Measurements from ENCODE around the gene EBI3. TPM values are rescaled to one million over a fixed set of nuclear protein-coding genes. Genes with fewer than 3 reads are reported as not detected.

The EBI3 gene
- total RNA-seq, 4 donors from 2014 or later, result 0.27 to 5.0 (median 0.44) TPM

DNA sequence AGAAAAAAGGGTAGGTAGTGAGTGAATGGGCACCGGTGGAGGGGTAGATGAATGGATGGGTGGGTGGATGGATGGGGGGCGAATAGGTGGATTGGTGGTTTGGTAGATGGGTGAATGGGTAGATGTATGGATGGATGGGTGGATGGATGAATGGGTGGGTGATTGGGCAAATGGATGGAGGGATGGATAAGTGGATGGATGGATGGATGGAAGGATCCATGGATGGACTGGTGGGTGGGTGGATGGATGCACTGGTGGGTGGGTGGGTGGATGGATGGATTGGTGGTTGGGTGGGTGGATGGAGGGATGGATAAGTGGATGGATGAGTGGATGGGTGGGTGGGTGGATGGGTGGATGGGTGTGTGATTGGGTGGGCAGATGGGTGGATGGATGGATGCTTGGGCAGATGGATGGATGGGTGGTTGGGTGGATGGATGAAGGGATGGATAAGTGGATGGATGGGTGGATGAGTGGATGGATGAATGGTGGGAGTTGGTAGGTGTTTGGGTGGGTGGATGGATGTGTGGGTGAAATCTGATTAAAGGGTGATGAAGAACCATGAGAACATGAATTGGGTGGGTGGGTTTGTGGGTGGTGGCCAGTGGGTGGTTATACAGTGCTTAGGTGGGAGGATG is 44.5 kb upstream of the EBI3 start:
- Histone ChIP-seq H3K36me3 (peaks cover 0 to 8% (median 0%) of the 10 kb centered on the region in 3 donors), H3K4me1 (peaks cover 21 to 38% (median 24%) of the 10 kb centered on the region in 3 donors), H3K27me3 (peaks cover 0 to 18% (median 0%) of the 10 kb centered on the region in 4 donors), H3K27ac (no peak overlapping the region), H3K4me3 (no peak overlapping the region), H3K9me3 (no peaks in the 10 kb centered on the region)
- WGBS, 2 donors, result 88 to 100% methylated on average over 2 of the region's 2 CpGs
- intact Hi-C loops (cut with DNase I), result no loop called here
- DNase-seq, result no peak
- TF ChIP-seq POLR2A (IDR thresholded peaks at IDR 0.05) (no peak), CTCF (IDR thresholded peaks at IDR 0.05) (no peak)

DNA sequence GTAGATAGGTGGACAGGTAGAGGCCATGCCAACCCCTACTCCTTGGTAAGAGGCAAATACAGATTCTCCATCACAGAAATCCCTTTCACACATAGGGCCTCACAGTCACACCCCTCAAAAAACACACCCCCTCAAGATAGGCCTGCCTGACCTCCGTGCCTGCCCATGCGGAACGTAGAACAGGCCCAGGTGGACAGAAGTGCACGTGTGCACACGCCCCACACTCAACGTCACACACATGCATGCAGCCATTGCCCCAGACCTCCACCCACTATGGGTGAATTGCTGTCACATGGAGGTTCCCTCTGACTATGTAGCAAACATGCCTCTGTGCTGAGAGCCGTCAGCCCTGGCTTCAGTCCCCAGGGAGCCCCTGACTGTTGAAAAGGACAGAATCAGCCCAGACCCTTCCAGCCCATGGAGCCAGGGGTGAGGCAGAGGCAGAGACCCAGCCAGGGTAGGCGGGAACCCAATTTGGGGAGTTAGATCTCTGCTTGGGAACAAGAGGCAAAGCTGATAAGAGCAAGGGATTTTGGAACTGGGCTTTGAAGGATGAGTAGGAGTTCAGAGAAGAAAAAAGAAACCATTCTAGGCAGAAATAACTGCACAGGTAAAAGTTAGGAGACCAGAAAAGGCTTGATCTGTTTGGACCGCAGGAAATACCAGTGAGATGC is 43.8 kb upstream of the EBI3 start:
- H3K4me3 ChIP-seq, result no peak overlapping the region
- DNase-seq, result no peak
- 62 to 83% methylated on average over 5 to 7 of the region's 9 CpGs for WGBS, 2 donors
- H3K9me3 ChIP-seq, result no peaks in the 10 kb centered on the region
- H3K4me1 ChIP-seq, result peaks cover 20 to 33% (median 22%) of the 10 kb centered on the region in 3 donors
- peaks cover 0 to 3% (median 0%) of the 10 kb centered on the region in 3 donors for H3K36me3 ChIP-seq
- no peak for TF ChIP-seq CTCF (IDR thresholded peaks at IDR 0.05)
- TF ChIP-seq POLR2A (IDR thresholded peaks at IDR 0.05), result no peak
- H3K27me3 ChIP-seq, result peaks cover 0 to 24% (median 0%) of the 10 kb centered on the region in 4 donors
- H3K27ac ChIP-seq, result no peak overlapping the region
- intact Hi-C loops (cut with DNase I), result no loop called here

GRCh38 chr19:4186087-4186993 is 43.0 kb upstream of the EBI3 start:
- DNase-seq, result no peak
- H3K27ac ChIP-seq, result no peak overlapping the region

DNA sequence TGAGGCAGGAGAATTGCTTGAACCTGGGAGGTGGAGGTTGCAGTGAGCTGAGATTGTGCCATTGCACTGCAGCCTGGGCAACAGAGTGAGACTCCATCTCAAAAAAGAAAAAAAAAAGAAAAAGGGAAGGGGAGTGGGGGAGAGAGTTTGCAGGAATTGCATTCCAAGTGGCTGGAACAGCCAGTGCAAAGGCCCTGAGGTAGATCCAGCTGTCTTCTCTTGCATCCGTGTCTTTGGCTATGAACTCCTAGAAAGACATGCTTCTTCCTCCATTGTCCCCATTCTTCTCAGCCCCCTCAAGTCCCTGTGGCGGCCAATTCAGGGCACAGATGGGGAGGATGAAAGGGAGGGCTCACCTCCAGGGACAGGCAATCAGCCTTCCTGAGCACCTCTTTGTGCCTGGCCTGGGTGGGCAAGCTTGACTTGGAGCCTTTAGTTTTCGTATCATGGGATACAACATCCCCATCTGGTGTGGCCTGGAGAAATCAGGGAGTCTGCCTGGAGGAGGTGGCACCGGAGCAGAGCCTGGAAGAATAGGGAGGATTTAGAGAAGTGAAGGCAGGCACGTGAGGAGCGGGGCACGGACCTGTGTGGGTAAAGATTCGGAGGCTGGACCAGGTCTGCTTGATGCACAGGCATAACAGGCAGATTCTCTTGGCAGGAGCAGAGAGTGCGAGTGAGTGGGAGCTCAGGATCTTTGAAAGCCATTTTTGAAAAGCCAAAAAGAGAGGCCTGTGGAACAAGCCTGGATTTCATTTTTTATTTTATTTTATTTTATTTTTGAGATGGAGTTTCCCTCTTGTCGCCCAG is 41.8 kb upstream of the EBI3 start:
- 87 to 95% methylated on average over 9 of the region's 10 CpGs for WGBS, 2 donors
- TF ChIP-seq POLR2A (IDR thresholded peaks at IDR 0.05) (no peak), CTCF (IDR thresholded peaks at IDR 0.05) (no peak)
- H3K4me3 ChIP-seq, result no peak overlapping the region

More at GRCh38 chr19:4186087-4186993, 43.0 kb upstream of the EBI3 start:
- WGBS, 2 donors, result 27 to 32% methylated on average over 18 to 19 of the region's 22 CpGs
- Histone ChIP-seq H3K4me1 (peaks cover 12 to 26% (median 14%) of the 10 kb centered on the region in 3 donors), H3K36me3 (no peaks in the 10 kb centered on the region), H3K4me3 (no peak overlapping the region), H3K27me3 (peaks cover 0 to 29% (median 0%) of the 10 kb centered on the region in 4 donors), H3K9me3 (no peaks in the 10 kb centered on the region)
- no peak for TF ChIP-seq POLR2A (IDR thresholded peaks at IDR 0.05)
- peak; percentile 28 to 75 (median 66) for TF ChIP-seq CTCF (IDR thresholded peaks at IDR 0.05)
- intact Hi-C loops (cut with DNase I), result no loop called here

More for the DNA sequence above, 41.8 kb upstream of the EBI3 start:
- Histone ChIP-seq H3K4me1 (peaks cover 7 to 17% (median 8%) of the 10 kb centered on the region in 3 donors), H3K27me3 (peaks cover 0 to 38% (median 0%) of the 10 kb centered on the region in 4 donors), H3K27ac (no peak overlapping the region), H3K36me3 (no peaks in the 10 kb centered on the region), H3K9me3 (no peaks in the 10 kb centered on the region)
- no peak for DNase-seq
- intact Hi-C loops (cut with DNase I), result no loop called here
